GM12873 (cell line): ENCODE data around the gene PPP2R2B.

Experiments used
- CTCF ChIP-seq: IDR thresholded peaks from 2 replicates; pipeline ENCODE4 v1.5.1; 2012; ENCODE audit warnings: low read depth, mild to moderate bottlenecking, moderate library complexity, low read length, control low read depth; ENCODE audit not compliant: insufficient read depth; ENCODE audit errors: missing control alignments

The PPP2R2B gene

DNA sequence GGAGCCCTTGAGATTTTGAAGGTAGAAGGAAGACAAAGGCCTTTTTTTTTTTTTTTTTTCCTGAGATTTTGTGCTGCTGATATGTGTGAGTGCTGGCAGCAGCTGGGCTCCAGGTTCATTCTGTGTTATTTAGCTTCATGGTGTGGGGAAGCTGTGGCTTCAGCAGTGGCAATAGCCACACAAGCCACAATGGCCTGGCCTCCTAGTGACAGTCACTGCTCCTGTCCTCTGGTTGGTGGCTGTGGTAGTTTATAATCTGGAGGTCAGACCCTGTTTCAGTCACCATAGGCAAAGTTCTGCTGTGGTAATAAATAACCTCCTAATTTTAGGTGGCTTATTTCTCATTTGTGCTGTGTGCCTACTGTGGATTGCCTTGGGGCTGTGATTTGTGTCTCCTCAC lies 334.3 kb downstream of the PPP2R2B start:
- TF ChIP-seq CTCF: no peak

- TF ChIP-seq CTCF: peak; percentile 90
These were observed 336.4 kb downstream of the PPP2R2B start for GRCh38 chr5:146541958-146542849.

DNA sequence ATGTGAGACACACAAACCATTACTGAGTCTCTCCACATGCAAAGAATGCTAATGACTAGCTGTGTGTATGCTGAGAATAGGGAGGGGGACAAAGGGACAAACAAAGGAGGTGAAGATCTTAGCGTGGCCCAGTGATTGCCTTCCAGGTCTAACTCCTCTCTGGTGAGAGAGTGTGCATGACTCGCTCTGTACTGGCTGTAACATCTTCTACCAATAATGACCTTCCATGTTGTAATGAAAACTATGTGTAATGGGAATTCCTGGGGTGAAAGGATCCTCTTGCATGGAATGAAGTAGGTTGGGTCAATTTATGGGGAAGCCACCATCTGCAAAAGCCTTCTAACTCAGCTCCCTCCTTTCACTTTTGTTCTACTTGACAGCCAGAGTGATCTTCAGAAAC lies 338.1 kb downstream of the PPP2R2B start:
- TF ChIP-seq CTCF: no peak

DNA sequence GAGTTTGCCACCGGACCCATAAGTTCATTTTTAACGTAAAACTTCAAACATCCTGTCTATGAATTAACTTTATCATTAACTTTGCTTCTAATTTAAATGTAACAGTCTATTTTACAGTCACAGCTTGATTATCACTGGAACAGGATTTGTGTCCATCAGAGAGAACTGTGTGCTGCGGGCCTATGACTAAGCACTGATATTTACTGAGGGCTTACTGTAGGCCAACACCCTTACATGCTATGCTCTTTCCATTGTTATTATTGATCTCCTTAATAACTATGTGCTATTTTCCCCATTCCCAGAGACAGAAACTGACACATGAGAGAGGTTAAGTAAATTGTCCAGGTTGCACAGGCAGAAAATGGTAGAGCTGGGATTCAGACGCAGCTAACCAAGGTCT lies 338.6 kb downstream of the PPP2R2B start:
- TF ChIP-seq CTCF: no peak

GRCh38 chr5:146538432-146538831 lies 340.1 kb downstream of the PPP2R2B start:
- no peak for TF ChIP-seq CTCF

DNA sequence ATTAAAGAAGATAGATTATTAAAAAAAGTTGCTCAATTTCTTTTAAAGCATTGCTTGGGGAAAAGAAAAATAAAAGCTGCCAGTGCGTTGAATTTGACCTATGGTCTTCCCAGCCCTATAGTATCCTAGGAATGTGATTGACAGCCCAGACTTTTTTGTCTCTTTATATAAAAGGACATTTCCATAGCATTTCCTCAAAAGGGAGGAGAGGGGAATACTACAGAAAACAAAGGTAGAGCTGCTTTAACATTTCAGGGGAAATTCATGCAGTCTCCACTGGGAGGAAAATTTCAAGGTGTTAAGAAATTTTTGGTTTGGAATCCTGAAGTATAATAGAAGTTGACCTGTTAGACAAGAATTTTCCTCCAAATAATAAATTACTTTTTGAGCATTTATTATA lies 344.7 kb downstream of the PPP2R2B start:
- TF ChIP-seq CTCF: no peak

DNA sequence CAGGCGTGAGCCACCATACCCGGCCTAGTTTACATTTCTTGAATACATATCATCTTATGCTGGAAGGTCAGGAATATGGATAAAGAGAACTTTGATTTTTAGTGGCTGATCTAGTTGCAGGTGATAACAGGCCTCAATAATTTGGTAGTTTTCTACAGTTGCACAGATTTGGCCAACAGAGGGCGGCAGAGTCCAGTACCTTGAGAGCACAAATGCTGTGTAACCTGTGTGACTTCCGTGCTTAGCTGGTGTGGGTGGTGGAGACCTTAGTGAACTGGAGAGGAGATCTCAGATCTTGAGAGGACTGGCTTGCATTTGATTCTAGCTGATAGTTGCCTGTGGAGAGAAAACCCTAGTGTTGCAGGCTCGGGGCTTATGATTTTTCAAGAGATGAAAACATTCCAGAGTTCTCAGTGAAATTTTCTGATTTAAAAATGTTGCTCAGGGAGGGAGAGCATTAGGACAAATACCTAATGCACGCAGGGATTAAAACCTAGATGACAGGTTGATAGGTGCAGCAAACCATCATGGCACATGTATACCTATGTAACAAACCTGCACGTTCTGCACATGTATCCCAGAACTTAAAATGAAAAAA lies 345.2 kb downstream of the PPP2R2B start:
- peak; percentile 90 for TF ChIP-seq CTCF
